ENCODE data around the gene MYO16. TPM values are rescaled to one million over a fixed set of nuclear protein-coding genes. Genes with fewer than 3 reads are reported as not detected.
A peak's percentile ranks its signal among the peaks of the same experiment; 100 is the strongest.

Gene MYO16
- total RNA-seq, 1 donor from 2014 or later, result 2.3 TPM

GRCh38 chr13:108860418-108860817 lies 231.0 kb downstream of the MYO16 start:
- Mint-ChIP-seq H3K9me3 (ENCODE audit: low read depth) (peaks cover 10% of the 10 kb centered on the region), H3K27ac (no peak overlapping the region), H3K36me3 (ENCODE audit: insufficient read depth) (no peaks in the 10 kb centered on the region), H3K27me3 (no peaks in the 10 kb centered on the region), H3K4me3 (ENCODE audit: low read depth) (no peak overlapping the region), H3K4me1 (ENCODE audit: low read depth) (no peaks in the 10 kb centered on the region)
- no peak for TF ChIP-seq CTCF (IDR thresholded peaks at IDR 0.05; ENCODE audit: unreplicated experiment)
- DNase-seq (ENCODE audit: low spot score, unreplicated experiment), result no peak

DNA sequence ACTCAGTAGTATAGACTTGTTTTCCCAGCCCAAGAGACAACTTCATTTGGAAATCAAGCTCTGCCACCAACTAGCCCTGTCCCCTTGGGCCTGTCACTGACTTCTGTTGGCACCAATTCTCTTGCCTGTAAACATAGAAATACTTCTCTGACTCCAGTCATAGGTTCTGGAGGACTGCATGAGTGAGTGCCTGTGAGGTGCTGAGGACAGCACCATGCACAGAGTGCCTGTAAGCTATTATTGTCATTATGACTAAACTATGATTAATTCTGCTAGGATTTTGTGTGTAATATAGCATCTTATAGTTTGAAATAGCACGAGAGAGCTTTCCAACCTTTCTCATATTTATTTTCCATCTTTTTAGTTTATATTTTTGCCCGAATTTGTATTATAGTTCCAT lies 247.9 kb downstream of the MYO16 start:
- Mint-ChIP-seq H3K36me3 (ENCODE audit: insufficient read depth) (no peaks in the 10 kb centered on the region), H3K4me1 (ENCODE audit: low read depth) (no peaks in the 10 kb centered on the region), H3K4me3 (ENCODE audit: low read depth) (no peak overlapping the region), H3K27me3 (no peaks in the 10 kb centered on the region), H3K9me3 (ENCODE audit: low read depth) (peaks cover 8% of the 10 kb centered on the region), H3K27ac (no peak overlapping the region)
- TF ChIP-seq CTCF (IDR thresholded peaks at IDR 0.05; ENCODE audit: unreplicated experiment), result no peak
- DNase-seq (ENCODE audit: low spot score, unreplicated experiment), result no peak

- DNase-seq (ENCODE audit: low spot score, unreplicated experiment), result no peak
- TF ChIP-seq CTCF (IDR thresholded peaks at IDR 0.05; ENCODE audit: unreplicated experiment), result no peak
- Mint-ChIP-seq H3K4me1 (ENCODE audit: low read depth) (no peaks in the 10 kb centered on the region), H3K4me3 (ENCODE audit: low read depth) (no peak overlapping the region), H3K9me3 (ENCODE audit: low read depth) (peaks cover 8% of the 10 kb centered on the region), H3K27ac (no peak overlapping the region), H3K36me3 (ENCODE audit: insufficient read depth) (no peaks in the 10 kb centered on the region), H3K27me3 (no peaks in the 10 kb centered on the region)
Observed at GRCh38 chr13:108878732-108879131, 249.3 kb downstream of the MYO16 start.

DNA sequence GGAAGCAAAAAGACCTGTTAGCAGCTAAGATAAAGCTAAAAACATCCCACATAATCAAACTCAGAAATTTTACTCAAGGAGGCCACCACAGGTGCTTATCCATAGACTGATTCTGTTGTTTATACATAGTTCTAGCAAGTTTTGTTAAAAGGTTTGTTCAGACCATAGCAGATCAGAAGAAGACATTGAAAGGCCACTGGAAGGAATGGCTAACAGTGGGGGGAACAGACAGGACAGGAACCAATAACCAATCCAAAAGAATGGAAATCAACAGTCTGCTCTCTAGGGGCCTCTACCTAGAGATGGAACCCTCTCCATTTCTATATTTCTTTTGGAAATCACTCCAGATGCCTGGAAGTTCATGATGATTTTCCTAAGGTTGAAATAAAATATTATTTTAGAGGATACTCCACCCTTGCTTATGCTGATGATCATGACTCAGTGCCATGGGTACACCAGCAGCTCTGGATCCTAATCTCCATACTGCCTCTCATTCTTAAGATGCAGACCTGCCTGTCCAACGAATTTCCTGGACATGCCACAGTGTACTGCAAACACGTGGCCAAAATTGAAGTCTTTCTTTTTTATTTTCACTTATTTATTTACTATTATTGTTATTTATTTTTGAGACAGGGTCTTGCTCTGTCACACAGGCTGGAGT lies 260.0 kb downstream of the MYO16 start:
- H3K9me3 Mint-ChIP-seq (ENCODE audit: low read depth), result no peaks in the 10 kb centered on the region
- no peak for TF ChIP-seq CTCF (IDR thresholded peaks at IDR 0.05; ENCODE audit: unreplicated experiment)
- no peak overlapping the region for H3K4me3 Mint-ChIP-seq (ENCODE audit: low read depth)
- H3K27me3 Mint-ChIP-seq, result no peaks in the 10 kb centered on the region
- no peak overlapping the region for H3K27ac Mint-ChIP-seq
- DNase-seq (ENCODE audit: low spot score, unreplicated experiment), result no peak
- H3K36me3 Mint-ChIP-seq (ENCODE audit: insufficient read depth), result no peaks in the 10 kb centered on the region
- H3K4me1 Mint-ChIP-seq (ENCODE audit: low read depth), result no peaks in the 10 kb centered on the region

DNA sequence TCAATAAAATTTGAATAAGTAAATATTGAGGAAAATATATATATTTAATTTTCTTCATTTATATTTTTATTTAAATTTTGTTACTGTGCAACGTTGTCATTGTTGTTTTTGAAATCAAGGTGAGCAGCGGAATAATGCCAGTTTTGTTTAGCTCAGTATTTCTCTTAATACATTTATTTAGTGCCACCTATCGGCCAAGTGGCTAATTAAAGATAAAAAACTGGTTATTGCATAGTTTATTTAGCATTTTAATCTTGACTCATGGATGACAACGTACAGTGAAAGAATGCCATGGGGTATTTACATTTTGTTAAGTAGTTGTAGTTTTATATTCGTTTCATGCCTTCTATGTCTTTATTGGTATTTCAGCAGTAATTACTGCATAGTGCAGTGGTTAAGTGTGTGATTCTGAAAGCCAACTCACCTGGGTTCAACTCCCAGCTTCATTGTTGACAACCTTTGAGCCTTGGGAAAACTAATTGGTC lies 265.9 kb downstream of the MYO16 start:
- H3K36me3 Mint-ChIP-seq (ENCODE audit: insufficient read depth), result no peaks in the 10 kb centered on the region
- no peaks in the 10 kb centered on the region for H3K27me3 Mint-ChIP-seq
- H3K4me3 Mint-ChIP-seq (ENCODE audit: low read depth), result no peak overlapping the region
- DNase-seq (ENCODE audit: low spot score, unreplicated experiment), result no peak
- TF ChIP-seq CTCF (IDR thresholded peaks at IDR 0.05; ENCODE audit: unreplicated experiment), result peak; percentile 75
- no peak overlapping the region for H3K27ac Mint-ChIP-seq
- H3K9me3 Mint-ChIP-seq (ENCODE audit: low read depth), result no peaks in the 10 kb centered on the region
- peaks cover 9% of the 10 kb centered on the region for H3K4me1 Mint-ChIP-seq (ENCODE audit: low read depth)

All from progenitor cell of endocrine pancreas (in vitro differentiated cells).